ENCODE results near the gene COL5A3.

Gene COL5A3

GRCh38 chr19:9995999-9996398 lies 14.3 kb downstream of the COL5A3 start:
- Histone ChIP-seq H3K9me3 (ENCODE audit: control insufficient read depth, insufficient read depth, low read length) (no peaks in the 10 kb centered on the region), H3K36me3 (ENCODE audit: control insufficient read depth, insufficient read depth, low read length) (no peaks in the 10 kb centered on the region), H3K4me3 (ENCODE audit: low read depth, low read length) (no peak overlapping the region), H3K27me3 (ENCODE audit: control insufficient read depth, insufficient read depth, low read length) (no peaks in the 10 kb centered on the region), H3K4me1 (ENCODE audit: control insufficient read depth, insufficient read depth, low read length) (no peaks in the 10 kb centered on the region), H3K9ac (ENCODE audit: low read depth, low read length) (no peak overlapping the region)

- Histone ChIP-seq H3K9me3 (ENCODE audit: control insufficient read depth, insufficient read depth, low read length) (no peaks in the 10 kb centered on the region), H3K27me3 (ENCODE audit: control insufficient read depth, insufficient read depth, low read length) (no peaks in the 10 kb centered on the region), H3K4me3 (ENCODE audit: low read depth, low read length) (no peak overlapping the region), H3K36me3 (ENCODE audit: control insufficient read depth, insufficient read depth, low read length) (no peaks in the 10 kb centered on the region), H3K9ac (ENCODE audit: low read depth, low read length) (no peak overlapping the region), H3K4me1 (ENCODE audit: control insufficient read depth, insufficient read depth, low read length) (no peaks in the 10 kb centered on the region)
Observed at GRCh38 chr19:9995084-9995483, 15.2 kb downstream of the COL5A3 start.

GRCh38 chr19:9991425-9992191 lies 18.7 kb downstream of the COL5A3 start:
- H3K36me3 ChIP-seq (ENCODE audit: control insufficient read depth, insufficient read depth, low read length): no peaks in the 10 kb centered on the region
- no peak overlapping the region for H3K4me3 ChIP-seq (ENCODE audit: low read depth, low read length)
- H3K27me3 ChIP-seq (ENCODE audit: control insufficient read depth, insufficient read depth, low read length): no peaks in the 10 kb centered on the region
- no peaks in the 10 kb centered on the region for H3K9me3 ChIP-seq (ENCODE audit: control insufficient read depth, insufficient read depth, low read length)
- no peak overlapping the region for H3K9ac ChIP-seq (ENCODE audit: low read depth, low read length)
- H3K4me1 ChIP-seq (ENCODE audit: control insufficient read depth, insufficient read depth, low read length): peaks cover 2% of the 10 kb centered on the region

GRCh38 chr19:9989504-9989903 lies 20.8 kb downstream of the COL5A3 start:
- H3K4me3 ChIP-seq (ENCODE audit: low read depth, low read length): no peak overlapping the region
- peaks cover 2% of the 10 kb centered on the region for H3K4me1 ChIP-seq (ENCODE audit: control insufficient read depth, insufficient read depth, low read length)
- H3K27me3 ChIP-seq (ENCODE audit: control insufficient read depth, insufficient read depth, low read length): no peaks in the 10 kb centered on the region
- H3K9me3 ChIP-seq (ENCODE audit: control insufficient read depth, insufficient read depth, low read length): no peaks in the 10 kb centered on the region
- H3K9ac ChIP-seq (ENCODE audit: low read depth, low read length): no peak overlapping the region
- peaks cover 3% of the 10 kb centered on the region for H3K36me3 ChIP-seq (ENCODE audit: control insufficient read depth, insufficient read depth, low read length)

GRCh38 chr19:9986787-9987281 lies 23.5 kb downstream of the COL5A3 start:
- Histone ChIP-seq H3K9me3 (ENCODE audit: control insufficient read depth, insufficient read depth, low read length) (no peaks in the 10 kb centered on the region), H3K27me3 (ENCODE audit: control insufficient read depth, insufficient read depth, low read length) (no peaks in the 10 kb centered on the region), H3K4me3 (ENCODE audit: low read depth, low read length) (no peak overlapping the region), H3K9ac (ENCODE audit: low read depth, low read length) (no peak overlapping the region), H3K4me1 (ENCODE audit: control insufficient read depth, insufficient read depth, low read length) (peaks cover 2% of the 10 kb centered on the region), H3K36me3 (ENCODE audit: control insufficient read depth, insufficient read depth, low read length) (peaks cover 3% of the 10 kb centered on the region)

GRCh38 chr19:9981406-9982260 lies 28.7 kb downstream of the COL5A3 start:
- no peak overlapping the region for H3K4me3 ChIP-seq (ENCODE audit: low read depth, low read length)
- H3K9ac ChIP-seq (ENCODE audit: low read depth, low read length): no peak overlapping the region
- H3K36me3 ChIP-seq (ENCODE audit: control insufficient read depth, insufficient read depth, low read length): peaks cover 3% of the 10 kb centered on the region
- no peaks in the 10 kb centered on the region for H3K9me3 ChIP-seq (ENCODE audit: control insufficient read depth, insufficient read depth, low read length)
- H3K4me1 ChIP-seq (ENCODE audit: control insufficient read depth, insufficient read depth, low read length): no peaks in the 10 kb centered on the region
- H3K27me3 ChIP-seq (ENCODE audit: control insufficient read depth, insufficient read depth, low read length): no peaks in the 10 kb centered on the region

- H3K36me3 ChIP-seq (ENCODE audit: control insufficient read depth, insufficient read depth, low read length): no peaks in the 10 kb centered on the region
- H3K9me3 ChIP-seq (ENCODE audit: control insufficient read depth, insufficient read depth, low read length): no peaks in the 10 kb centered on the region
- no peaks in the 10 kb centered on the region for H3K4me1 ChIP-seq (ENCODE audit: control insufficient read depth, insufficient read depth, low read length)
- no peak overlapping the region for H3K9ac ChIP-seq (ENCODE audit: low read depth, low read length)
- no peaks in the 10 kb centered on the region for H3K27me3 ChIP-seq (ENCODE audit: control insufficient read depth, insufficient read depth, low read length)
- no peak overlapping the region for H3K4me3 ChIP-seq (ENCODE audit: low read depth, low read length)
Observed at GRCh38 chr19:9972103-9972502, 38.2 kb downstream of the COL5A3 start.

- no peaks in the 10 kb centered on the region for H3K27me3 ChIP-seq (ENCODE audit: control insufficient read depth, insufficient read depth, low read length)
Observed at GRCh38 chr19:9971166-9971897, 39.0 kb downstream of the COL5A3 start.

GRCh38 chr19:9970481-9970880 lies 39.8 kb downstream of the COL5A3 start:
- H3K9ac ChIP-seq (ENCODE audit: low read depth, low read length): no peak overlapping the region
- H3K27me3 ChIP-seq (ENCODE audit: control insufficient read depth, insufficient read depth, low read length): peaks cover 5% of the 10 kb centered on the region
- no peaks in the 10 kb centered on the region for H3K36me3 ChIP-seq (ENCODE audit: control insufficient read depth, insufficient read depth, low read length)
- H3K9me3 ChIP-seq (ENCODE audit: control insufficient read depth, insufficient read depth, low read length): no peaks in the 10 kb centered on the region
- no peak overlapping the region for H3K4me3 ChIP-seq (ENCODE audit: low read depth, low read length)
- H3K4me1 ChIP-seq (ENCODE audit: control insufficient read depth, insufficient read depth, low read length): no peaks in the 10 kb centered on the region

More at GRCh38 chr19:9971166-9971897, 39.0 kb downstream of the COL5A3 start:
- H3K9me3 ChIP-seq (ENCODE audit: control insufficient read depth, insufficient read depth, low read length): no peaks in the 10 kb centered on the region
- H3K4me3 ChIP-seq (ENCODE audit: low read depth, low read length): no peak overlapping the region
- no peaks in the 10 kb centered on the region for H3K4me1 ChIP-seq (ENCODE audit: control insufficient read depth, insufficient read depth, low read length)
- no peak overlapping the region for H3K9ac ChIP-seq (ENCODE audit: low read depth, low read length)
- H3K36me3 ChIP-seq (ENCODE audit: control insufficient read depth, insufficient read depth, low read length): no peaks in the 10 kb centered on the region

- H3K9me3 ChIP-seq (ENCODE audit: control insufficient read depth, insufficient read depth, low read length): no peaks in the 10 kb centered on the region
- H3K36me3 ChIP-seq (ENCODE audit: control insufficient read depth, insufficient read depth, low read length): no peaks in the 10 kb centered on the region
- no peaks in the 10 kb centered on the region for H3K4me1 ChIP-seq (ENCODE audit: control insufficient read depth, insufficient read depth, low read length)
- H3K4me3 ChIP-seq (ENCODE audit: low read depth, low read length): no peak overlapping the region
- peaks cover 6% of the 10 kb centered on the region for H3K27me3 ChIP-seq (ENCODE audit: control insufficient read depth, insufficient read depth, low read length)
- no peak overlapping the region for H3K9ac ChIP-seq (ENCODE audit: low read depth, low read length)
Observed at GRCh38 chr19:9969688-9969975, 40.7 kb downstream of the COL5A3 start.

- no peak overlapping the region for H3K9ac ChIP-seq (ENCODE audit: low read depth, low read length)
- H3K27me3 ChIP-seq (ENCODE audit: control insufficient read depth, insufficient read depth, low read length): peaks cover 6% of the 10 kb centered on the region
- no peaks in the 10 kb centered on the region for H3K36me3 ChIP-seq (ENCODE audit: control insufficient read depth, insufficient read depth, low read length)
- H3K4me3 ChIP-seq (ENCODE audit: low read depth, low read length): no peak overlapping the region
- H3K4me1 ChIP-seq (ENCODE audit: control insufficient read depth, insufficient read depth, low read length): no peaks in the 10 kb centered on the region
- no peaks in the 10 kb centered on the region for H3K9me3 ChIP-seq (ENCODE audit: control insufficient read depth, insufficient read depth, low read length)
Observed at GRCh38 chr19:9968820-9969687, 41.2 kb downstream of the COL5A3 start.
